ENCODE data around the gene PAN3.

The PAN3 gene

GRCh38 chr13:28282451-28282850 is 144.1 kb downstream of the PAN3 start (continued):
- TF ChIP-seq ZNF202 (tag by site-specific recombination; IDR thresholded peaks at IDR 0.05; ENCODE audit: borderline replicate concordance) = no peak

- CTCF ChIA-PET = no interaction called here
Measured at GRCh38 chr13:28283600-28283999, 145.3 kb downstream of the PAN3 start.

DNA sequence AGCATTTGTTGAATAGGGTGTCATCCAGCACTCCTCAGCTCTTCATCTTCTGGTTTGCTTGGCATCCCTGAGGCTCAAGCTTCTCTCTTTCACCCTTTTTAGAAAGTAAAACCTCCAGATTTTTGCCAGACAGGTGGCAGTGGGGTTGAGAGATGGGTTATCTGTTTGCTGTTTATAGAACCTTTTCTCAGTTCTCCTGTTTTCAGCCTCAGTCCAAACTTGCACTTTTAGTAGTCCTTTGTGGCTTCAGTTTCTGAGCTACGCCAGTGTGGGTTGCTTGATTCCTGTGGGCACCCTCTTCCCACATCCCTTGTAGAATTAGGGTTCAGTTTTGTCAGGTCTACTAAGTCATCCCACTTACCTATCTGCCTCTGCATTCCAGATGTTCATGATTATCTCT is 147.9 kb downstream of the PAN3 start:
- Histone ChIP-seq H3K36me3 (ENCODE audit: control insufficient read depth in 2 of 2, insufficient read depth in 1 of 2, low read length in 2 of 2) (peaks cover 7 to 44% of the 10 kb centered on the region in 2 experiments; a peak in 2 of 3 replicates), H3K4me3 (ENCODE audit: low read depth, low read length) (no peak overlapping the region), H3K27ac (ENCODE audit: extremely low read depth, low read depth, low read length) (no peak overlapping the region), H3K9me3 (ENCODE audit: control insufficient read depth, insufficient read depth, low read depth, low read length) (no peaks in the 10 kb centered on the region), H3K4me1 (ENCODE audit: control insufficient read depth, insufficient read depth, low read length) (no peaks in the 10 kb centered on the region)
- TF ChIP-seq ZNF530 (tag by site-specific recombination; IDR thresholded peaks at IDR 0.05; ENCODE audit: low read depth) = no peak
- no peak for TF ChIP-seq SCRT2 (tag by site-specific recombination; IDR thresholded peaks at IDR 0.05)
- no peak for TF ChIP-seq GLI4 (tag by site-specific recombination; IDR thresholded peaks at IDR 0.05)
- no peak for TF ChIP-seq ZNF354C (tag by site-specific recombination; IDR thresholded peaks at IDR 0.05; ENCODE audit: borderline replicate concordance, low read depth)
- TF ChIP-seq TSHZ1 (tag by site-specific recombination; IDR thresholded peaks at IDR 0.05; ENCODE audit: borderline replicate concordance) = no peak
- TF ChIP-seq ZNF16 (tag by site-specific recombination; IDR thresholded peaks at IDR 0.05; ENCODE audit: low read depth) = no peak
- no peak for TF ChIP-seq TCF7L2 (IDR thresholded peaks at IDR 0.05; ENCODE audit: borderline replicate concordance, low read depth, low read length)
- CTCF ChIA-PET = no interaction called here
- POLR2A ChIA-PET = no interaction called here

More at GRCh38 chr13:28283600-28283999, 145.3 kb downstream of the PAN3 start:
- Histone ChIP-seq H3K4me3 (ENCODE audit: low read depth, low read length) (no peak overlapping the region), H3K4me1 (ENCODE audit: control insufficient read depth, insufficient read depth, low read length) (no peaks in the 10 kb centered on the region), H3K27ac (ENCODE audit: extremely low read depth, low read depth, low read length) (no peak overlapping the region), H3K36me3 (ENCODE audit: control insufficient read depth in 2 of 2, insufficient read depth in 1 of 2, low read length in 2 of 2) (peaks cover 8 to 58% of the 10 kb centered on the region in 2 experiments), H3K9me3 (ENCODE audit: control insufficient read depth, insufficient read depth, low read depth, low read length) (no peaks in the 10 kb centered on the region)
- TF ChIP-seq ZNF621 (tag by site-specific recombination; IDR thresholded peaks at IDR 0.05) (no peak), ZNF335 (tag by site-specific recombination; conservative IDR thresholded peaks at IDR 0.05) (no peak), ZNF292 (tag by site-specific recombination; IDR thresholded peaks at IDR 0.05; ENCODE audit: borderline replicate concordance, low read depth) (no peak), ZFHX2 (tag by site-specific recombination; conservative IDR thresholded peaks at IDR 0.05) (no peak), ZNF560 (tag by site-specific recombination; IDR thresholded peaks at IDR 0.05; ENCODE audit: borderline replicate concordance) (no peak), GLI2 (tag by site-specific recombination; IDR thresholded peaks at IDR 0.05; ENCODE audit: borderline replicate concordance, low read depth) (no peak), ZNF514 (tag by site-specific recombination; IDR thresholded peaks at IDR 0.05) (no peak)
- TF ChIP-seq, protein P1, sequence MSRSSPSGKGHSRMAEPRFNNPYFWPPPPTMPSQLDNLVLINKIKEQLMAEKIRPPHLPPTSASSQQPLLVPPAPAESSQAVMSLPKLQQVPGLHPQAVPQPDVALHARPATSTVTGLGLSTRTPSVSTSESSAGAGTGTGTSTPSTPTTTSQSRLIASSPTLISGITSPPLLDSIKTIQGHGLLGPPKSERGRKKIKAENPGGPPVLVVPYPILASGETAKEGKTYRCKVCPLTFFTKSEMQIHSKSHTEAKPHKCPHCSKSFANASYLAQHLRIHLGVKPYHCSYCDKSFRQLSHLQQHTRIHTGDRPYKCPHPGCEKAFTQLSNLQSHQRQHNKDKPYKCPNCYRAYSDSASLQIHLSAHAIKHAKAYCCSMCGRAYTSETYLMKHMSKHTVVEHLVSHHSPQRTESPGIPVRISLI (tag by site-specific recombination; IDR thresholded peaks at IDR 0.05) = no peak
- TF ChIP-seq, protein P2, sequence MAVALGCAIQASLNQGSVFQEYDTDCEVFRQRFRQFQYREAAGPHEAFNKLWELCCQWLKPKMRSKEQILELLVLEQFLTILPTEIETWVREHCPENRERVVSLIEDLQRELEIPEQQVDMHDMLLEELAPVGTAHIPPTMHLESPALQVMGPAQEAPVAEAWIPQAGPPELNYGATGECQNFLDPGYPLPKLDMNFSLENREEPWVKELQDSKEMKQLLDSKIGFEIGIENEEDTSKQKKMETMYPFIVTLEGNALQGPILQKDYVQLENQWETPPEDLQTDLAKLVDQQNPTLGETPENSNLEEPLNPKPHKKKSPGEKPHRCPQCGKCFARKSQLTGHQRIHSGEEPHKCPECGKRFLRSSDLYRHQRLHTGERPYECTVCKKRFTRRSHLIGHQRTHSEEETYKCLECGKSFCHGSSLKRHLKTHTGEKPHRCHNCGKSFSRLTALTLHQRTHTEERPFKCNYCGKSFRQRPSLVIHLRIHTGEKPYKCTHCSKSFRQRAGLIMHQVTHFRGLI (tag by site-specific recombination; IDR thresholded peaks at IDR 0.05) = no peak
- POLR2A ChIA-PET = no interaction called here

All from HEK293 (cell line).